ENCODE data around the gene UBXN2A.

The UBXN2A gene, protein sequence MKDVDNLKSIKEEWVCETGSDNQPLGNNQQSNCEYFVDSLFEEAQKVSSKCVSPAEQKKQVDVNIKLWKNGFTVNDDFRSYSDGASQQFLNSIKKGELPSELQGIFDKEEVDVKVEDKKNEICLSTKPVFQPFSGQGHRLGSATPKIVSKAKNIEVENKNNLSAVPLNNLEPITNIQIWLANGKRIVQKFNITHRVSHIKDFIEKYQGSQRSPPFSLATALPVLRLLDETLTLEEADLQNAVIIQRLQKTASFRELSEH

DNA sequence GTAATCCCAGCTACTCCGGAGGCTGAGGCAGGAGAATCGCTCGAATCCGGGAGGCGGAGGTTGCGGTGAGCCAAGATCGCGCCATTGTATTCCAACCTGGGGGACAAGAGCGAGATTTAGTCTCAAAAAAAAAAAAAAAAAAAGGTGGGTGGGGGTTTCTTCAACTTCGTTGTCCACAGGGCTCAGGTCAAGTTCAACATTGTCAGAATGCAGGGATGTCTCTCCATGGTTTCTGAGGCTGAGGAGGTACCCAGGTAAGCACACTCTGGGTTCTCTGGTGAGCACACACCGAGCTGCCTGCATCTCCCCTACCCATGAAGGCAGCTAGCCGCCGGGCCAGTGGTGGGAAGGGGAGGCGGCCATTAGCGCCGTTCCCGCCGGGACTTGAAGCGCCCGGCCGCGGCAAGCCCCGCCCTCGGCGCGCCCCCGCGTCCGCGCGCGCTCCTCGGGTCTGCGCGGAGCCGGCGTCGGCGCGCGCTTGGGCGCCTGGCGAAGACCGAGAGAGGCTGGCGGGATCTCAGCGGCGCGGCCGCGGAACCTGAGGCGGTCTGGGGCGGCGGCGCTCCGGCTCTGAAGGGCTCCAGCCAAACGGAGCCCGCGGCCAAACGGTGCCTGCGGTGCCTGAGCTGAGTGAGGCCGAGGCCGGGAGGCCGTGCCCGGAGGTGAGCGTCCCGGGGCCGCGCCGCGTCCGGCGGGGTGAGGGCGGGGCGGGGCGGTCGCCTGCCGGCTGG is at the start of gene UBXN2A:
Gene UBXN2A, plus strand, starts transcription at position 477 of the 731 bp plus-strand sequence. CDS start 17,852 bp downstream, outside the sequence.
- DNase-seq = peak; percentile 90

DNA sequence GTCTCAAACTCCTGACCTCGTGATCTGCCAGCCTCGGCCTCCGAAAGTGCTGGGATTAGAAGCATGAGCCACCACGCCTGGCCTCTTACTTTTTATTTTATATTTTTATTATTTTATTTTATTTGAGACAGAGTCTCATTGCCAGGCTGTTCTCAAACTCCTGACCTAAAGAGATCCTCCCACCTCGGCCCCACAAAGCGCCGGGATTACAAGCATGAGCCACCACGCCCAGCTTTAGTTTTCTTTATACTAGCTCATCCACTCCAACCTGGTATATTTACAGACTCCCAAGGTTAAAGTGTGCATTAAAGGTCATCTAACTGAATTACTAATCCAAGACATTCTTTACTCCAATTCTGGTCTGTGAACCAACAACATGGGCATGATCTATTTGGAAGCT is 40.1 kb upstream of the UBXN2A start:
- DNase-seq = no peak

DNA sequence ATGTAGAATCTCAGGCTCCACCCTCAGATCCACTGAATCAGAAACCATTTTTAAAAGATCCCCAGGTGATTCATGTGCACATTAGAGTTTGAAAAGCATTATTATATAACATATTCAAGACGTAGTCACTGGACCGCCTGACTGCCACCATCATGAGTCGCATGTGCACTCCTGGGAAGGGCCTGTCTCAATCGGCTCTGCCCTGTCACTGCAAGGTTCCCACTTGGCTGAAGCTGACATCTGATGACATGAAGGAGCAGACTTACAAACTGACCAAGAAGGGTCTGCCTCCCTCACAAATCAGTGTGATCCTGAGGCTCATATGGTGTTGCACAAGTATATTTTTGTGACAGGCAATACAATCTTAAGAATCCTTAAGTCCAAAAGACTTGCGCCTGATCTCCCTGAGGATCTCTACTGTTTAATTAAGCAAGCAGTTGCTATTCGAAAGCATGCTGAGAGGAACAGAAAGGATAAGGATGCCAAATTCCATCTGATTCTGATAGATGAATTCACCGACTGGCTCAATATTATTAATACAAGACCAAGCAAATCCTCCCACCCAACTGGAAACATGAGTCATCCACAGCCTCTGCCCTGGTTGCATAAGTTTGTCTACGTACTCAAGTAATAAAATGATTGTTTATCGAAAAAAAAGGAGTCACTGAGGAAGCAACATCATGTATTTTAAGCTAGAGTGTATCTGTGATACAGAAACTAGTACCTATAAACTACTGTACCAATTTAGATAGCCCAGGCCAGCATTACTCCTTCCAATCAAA is 39.5 kb upstream of the UBXN2A start:
- no peak for DNase-seq

- no peak for DNase-seq
Measured at GRCh38 chr2:23901966-23902846, 38.1 kb upstream of the UBXN2A start.

GRCh38 chr2:23903034-23903433 is 37.2 kb upstream of the UBXN2A start:
- DNase-seq = no peak

GRCh38 chr2:23904215-23904614 is 36.0 kb upstream of the UBXN2A start:
- DNase-seq = no peak

GRCh38 chr2:23904692-23905091 is 35.6 kb upstream of the UBXN2A start:
- DNase-seq = no peak

DNA sequence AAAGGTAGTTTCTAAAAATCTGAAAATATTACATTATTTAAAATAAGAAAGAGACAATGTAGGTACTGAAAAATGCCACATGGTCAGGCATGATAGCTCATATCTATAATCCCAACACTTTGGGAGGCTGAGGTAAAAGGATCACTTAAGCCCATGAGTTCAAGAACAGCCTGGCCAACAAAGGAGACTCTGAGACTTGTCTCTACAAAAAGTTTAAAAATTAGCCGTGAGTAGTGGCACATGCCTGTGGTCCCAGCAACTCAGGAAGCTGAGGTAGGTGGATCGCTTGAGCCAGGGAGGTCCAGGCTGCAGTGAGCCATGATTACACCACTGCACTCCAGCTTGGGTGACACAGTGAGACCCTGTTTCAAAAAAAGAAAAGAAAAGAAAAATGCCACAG is 35.1 kb upstream of the UBXN2A start:
- DNase-seq = no peak

- DNase-seq = no peak
Measured at GRCh38 chr2:23912054-23912453, 28.2 kb upstream of the UBXN2A start.

DNA sequence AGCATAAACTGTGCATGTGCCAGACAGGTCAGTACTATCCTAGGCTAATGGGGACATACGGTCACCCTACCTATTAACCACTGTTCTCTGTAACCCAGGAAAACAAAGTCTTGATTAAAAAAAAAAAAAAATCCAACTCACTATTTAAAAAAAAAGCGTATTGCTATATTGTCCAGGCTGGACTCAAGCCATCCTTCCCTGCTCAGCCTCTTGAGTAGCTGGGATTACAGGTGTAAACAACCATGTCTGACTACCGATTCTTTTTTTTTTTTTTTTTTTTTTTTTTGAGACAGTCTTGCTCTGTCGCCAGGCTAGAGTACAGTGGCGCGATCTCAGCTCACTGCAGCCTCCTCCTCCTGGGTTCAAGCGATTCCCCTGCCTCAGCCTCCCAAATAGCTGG is 24.9 kb upstream of the UBXN2A start:
- no peak for DNase-seq

DNA sequence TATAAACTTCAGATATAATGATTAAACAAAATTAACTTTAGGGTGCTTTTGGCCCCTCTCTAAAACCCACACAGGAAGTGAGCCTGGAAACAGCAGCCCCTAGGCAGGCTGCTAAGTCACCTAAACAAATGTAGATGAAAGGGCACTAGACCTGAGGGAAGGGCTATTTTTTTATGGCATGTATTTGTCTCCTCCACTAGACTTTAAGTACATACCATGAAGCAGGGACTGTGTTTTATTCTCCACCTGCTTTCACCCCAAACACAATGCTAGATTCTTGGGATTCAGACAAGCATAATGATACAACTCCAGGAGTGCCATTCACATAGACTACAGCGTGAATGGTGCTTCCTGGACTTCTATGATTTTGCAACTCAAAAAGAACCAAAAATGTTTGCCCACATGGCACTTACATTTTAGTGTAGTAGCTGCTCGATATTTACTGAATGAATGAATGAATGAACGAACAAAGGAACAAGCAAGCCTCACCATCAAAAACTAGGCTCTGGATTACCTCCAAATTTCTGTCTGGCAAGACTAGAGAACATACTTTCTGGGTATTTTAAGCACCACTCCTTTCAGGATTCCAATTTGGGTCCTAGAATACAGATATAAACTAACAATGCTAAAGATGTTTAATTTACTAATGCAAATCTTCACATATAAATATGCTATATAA is 23.4 kb upstream of the UBXN2A start:
- no peak for DNase-seq

GRCh38 chr2:23918837-23919489 is 21.3 kb upstream of the UBXN2A start:
- DNase-seq = no peak

- DNase-seq = no peak
Measured at GRCh38 chr2:23924589-23925359, 15.5 kb upstream of the UBXN2A start.

GRCh38 chr2:23925702-23926289 is 14.5 kb upstream of the UBXN2A start:
- no peak for DNase-seq

DNA sequence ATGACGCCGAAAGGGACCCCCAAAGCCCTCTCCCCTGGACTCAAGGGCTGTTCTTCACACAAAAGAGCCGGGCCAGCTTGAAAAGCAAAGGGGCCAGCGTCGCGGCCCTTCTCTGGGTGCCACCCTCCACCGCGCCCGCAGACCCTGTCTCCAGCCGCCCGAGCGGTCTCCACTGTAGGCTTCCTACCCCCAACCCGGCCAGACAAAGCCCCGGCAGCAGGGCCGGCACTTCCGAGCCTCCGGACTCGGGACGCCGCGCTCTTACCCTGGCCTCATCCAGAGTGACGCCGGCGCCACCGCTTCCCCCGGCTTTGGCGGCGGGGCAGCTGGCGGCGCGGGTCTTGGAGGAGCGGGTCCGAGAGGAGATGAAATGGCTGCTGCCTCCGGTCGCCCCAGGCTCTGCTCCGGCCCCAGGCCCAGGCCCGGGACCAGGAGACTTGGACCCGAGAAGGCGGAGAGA is 13.9 kb upstream of the UBXN2A start:
- DNase-seq = peak; percentile 74

- peak; percentile 97 for DNase-seq
Measured at GRCh38 chr2:23926750-23927571, 13.3 kb upstream of the UBXN2A start, which contains the start of gene ATAD2B. Gene ATAD2B, minus strand, starts transcription at chr2:23927123. Its CDS starts 353 bp downstream, at chr2:23926770.

- no peak for DNase-seq
Measured at GRCh38 chr2:23934259-23934658, 6.0 kb upstream of the UBXN2A start.

DNA sequence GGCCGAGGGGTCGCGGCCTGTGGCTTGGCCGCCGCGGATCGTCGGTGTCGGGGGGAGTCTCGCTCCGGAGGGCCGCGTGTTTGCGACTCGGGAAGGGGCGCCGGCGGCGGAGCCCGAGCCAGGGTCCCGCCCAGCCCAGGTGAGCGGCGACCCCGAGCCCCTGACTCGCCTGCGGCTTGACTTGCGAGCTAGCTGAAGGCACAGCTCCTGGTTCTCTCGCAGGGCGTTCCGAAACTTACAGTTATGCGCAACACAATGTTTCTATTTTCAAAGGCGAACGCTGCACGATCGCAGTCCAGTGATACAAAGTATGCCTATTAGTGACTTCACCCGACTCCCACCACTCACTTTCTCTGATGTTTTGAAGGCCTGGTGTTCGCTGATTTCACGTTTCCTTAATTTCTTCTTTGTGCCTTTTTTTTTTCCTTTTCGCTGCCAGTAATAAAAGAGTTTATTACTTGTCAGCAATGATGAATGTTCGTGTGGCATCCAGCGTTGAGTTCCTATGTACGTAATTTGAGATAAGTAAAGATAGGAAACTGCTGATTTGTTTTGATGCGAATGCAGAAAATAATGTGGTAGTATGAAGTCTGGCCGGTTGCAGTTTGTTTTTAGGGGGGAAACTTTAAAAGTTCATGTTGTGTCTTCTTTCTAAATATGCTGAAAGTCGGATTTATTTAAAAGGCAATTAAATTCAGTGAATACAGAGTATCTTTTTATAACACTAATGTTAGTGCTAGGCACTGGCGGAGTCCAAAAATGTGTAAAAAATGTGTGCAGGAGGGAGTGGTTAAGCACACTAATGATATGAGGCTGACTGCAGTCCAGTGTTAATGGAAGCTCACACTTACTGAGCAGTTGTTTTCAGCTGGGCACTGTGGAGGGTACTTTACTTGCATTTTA is 706 bp downstream of the UBXN2A start:
- DNase-seq = no peak

Data from right hindlimb (tissue), 1 donor.